NCI-H460 (cell line): ENCODE results near the gene MRPL55. TPM values are rescaled to one million over a fixed set of nuclear protein-coding genes. Genes with fewer than 3 reads are reported as not detected.

Experiments
- DNase-seq: peaks from one replicate; pipeline ENCODE4 v3.0.0-alpha.2; 2016; ENCODE audit warnings: low read depth; ENCODE audit errors: extremely low read depth
- small RNA-seq, 2 experiments: library from RNA; depleted of rRNA; stranded (forward); fragments of <200 nt; gene quantifications; one replicate each; pipeline ENCODE3, GENCODE V24; 2014
- total RNA-seq: library from RNA; depleted of rRNA; stranded (reverse); fragments of >200 nt; shearing (Covaris generic); gene quantifications from 2 replicates; pipeline ENCODE4 v1.2.3, GENCODE V29; 2014; rRNA removed

Gene MRPL55
- total RNA-seq, 1 experiment from 2014 or later: 71.2 TPM

GRCh38 chr1:228060458-228061190 lies 48.5 kb downstream of the MRPL55 start:
- no peak for DNase-seq

GRCh38 chr1:228059634-228060457 lies 49.3 kb downstream of the MRPL55 start:
- DNase-seq: peak; percentile 50

- DNase-seq: no peak
These were observed 50.0 kb downstream of the MRPL55 start for GRCh38 chr1:228058949-228059633.

GRCh38 chr1:228058172-228058948 lies 50.7 kb downstream of the MRPL55 start:
- DNase-seq: no peak

Small RNA genes within 50 kb of the gene (small RNA-seq; reads per million reads assigned to genes)
- 0 reads per million in 2 experiments for gene AL359510.1

Other genes with a start within 250 kb of the MRPL55 start
- gene WNT9A, start 161.4 kb downstream of the MRPL55 start, total RNA-seq: 0.06 and 0.10 TPM in 2 replicates
- gene WNT3A, start 102.3 kb downstream of the MRPL55 start, total RNA-seq: not detected in 2 replicates
- gene ARF1, start 26.6 kb downstream of the MRPL55 start, total RNA-seq: 318 and 373 TPM in 2 replicates
- 22.1 and 23.8 TPM in 2 replicates for gene C1orf35, start 6.0 kb downstream of the MRPL55 start, total RNA-seq
- gene GUK1, start 31.0 kb upstream of the MRPL55 start, total RNA-seq: 169 and 195 TPM in 2 replicates
- 0.52 and 0.72 TPM in 2 replicates for gene GJC2, start 40.6 kb upstream of the MRPL55 start, total RNA-seq
- gene IBA57, start 56.5 kb upstream of the MRPL55 start, total RNA-seq: 3.7 and 5.0 TPM in 2 replicates
- 14.3 and 19.0 TPM in 2 replicates for gene OBSCN, start 98.7 kb upstream of the MRPL55 start, total RNA-seq